ENCODE data around the gene SLC30A1. TPM values are rescaled to one million over a fixed set of nuclear protein-coding genes. Genes with fewer than 3 reads are reported as not detected.
A peak's percentile ranks its signal among the peaks of the same experiment; 100 is the strongest.

Gene SLC30A1
- total and polyA plus RNA-seq, 2 of the 13 experiments (the other 11 are each of a cell fraction or from before 2014, with no cell fraction given) = 5.9 to 24.4 TPM

DNA sequence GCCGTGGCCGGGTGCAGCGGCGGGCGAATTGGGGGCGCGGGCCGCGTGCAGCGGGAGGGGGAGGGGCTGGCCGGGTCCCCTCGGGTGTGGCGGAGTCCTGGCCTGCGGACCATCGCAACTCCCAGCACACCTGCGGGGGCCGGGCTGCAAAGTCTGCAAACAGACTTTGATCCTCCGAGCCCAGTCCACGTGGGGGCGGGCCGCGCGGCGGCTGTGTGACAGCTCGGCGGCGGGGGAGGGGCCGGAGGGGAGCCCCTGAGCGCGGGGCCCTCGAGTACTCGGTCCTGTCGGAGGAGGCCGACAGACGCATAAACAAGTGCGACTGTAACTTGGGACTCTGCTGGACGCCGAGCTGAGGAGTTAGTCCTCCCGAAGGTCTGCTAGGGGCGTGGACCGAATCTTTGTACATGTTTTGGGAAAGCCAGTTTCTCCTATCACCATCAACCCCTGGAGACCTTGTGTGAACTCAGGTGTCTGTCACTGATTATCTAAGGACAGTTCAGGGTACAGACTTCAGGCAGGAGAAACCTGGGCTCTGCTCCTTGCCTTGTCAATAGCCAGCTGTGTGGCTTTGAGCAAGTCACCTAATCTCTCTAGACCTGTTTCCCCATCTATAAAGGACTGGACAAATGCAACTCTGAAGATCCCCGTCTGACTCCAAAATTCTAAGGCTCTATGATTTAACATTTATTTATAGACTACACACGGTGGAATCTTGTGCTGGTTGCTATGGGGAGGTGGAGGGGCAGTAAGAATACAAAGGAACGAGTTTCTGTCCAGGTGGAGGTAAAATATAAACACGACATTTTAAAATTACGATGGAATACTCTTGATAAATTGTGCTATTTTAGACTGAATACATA lies 710 bp upstream of the SLC30A1 start (continued):
- TF ChIP-seq, protein P1, sequence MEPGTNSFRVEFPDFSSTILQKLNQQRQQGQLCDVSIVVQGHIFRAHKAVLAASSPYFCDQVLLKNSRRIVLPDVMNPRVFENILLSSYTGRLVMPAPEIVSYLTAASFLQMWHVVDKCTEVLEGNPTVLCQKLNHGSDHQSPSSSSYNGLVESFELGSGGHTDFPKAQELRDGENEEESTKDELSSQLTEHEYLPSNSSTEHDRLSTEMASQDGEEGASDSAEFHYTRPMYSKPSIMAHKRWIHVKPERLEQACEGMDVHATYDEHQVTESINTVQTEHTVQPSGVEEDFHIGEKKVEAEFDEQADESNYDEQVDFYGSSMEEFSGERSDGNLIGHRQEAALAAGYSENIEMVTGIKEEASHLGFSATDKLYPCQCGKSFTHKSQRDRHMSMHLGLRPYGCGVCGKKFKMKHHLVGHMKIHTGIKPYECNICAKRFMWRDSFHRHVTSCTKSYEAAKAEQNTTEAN (CRISPR knock-in tag; conservative IDR thresholded peaks at IDR 0.05) = no peak
- TF ChIP-seq MIER3 (CRISPR knock-in tag; IDR thresholded peaks at IDR 0.05; ENCODE audit: borderline replicate concordance) (no peak), NFYC (CRISPR knock-in tag; IDR thresholded peaks at IDR 0.05) (0 out of 2 replicates have a peak, but pooled peaks have one; percentile 20), HOXA7 (CRISPR knock-in tag; IDR thresholded peaks at IDR 0.05) (no peak), ZNF337 (CRISPR knock-in tag; IDR thresholded peaks at IDR 0.05; ENCODE audit: borderline replicate concordance, low read depth) (no peak), ZNF282 (IDR thresholded peaks at IDR 0.05; ENCODE audit: partially characterized antibody) (no peak), RFX3 (CRISPR knock-in tag; IDR thresholded peaks at IDR 0.05) (no peak), PAWR (CRISPR knock-in tag; IDR thresholded peaks at IDR 0.05; ENCODE audit: borderline replicate concordance) (no peak), ELF1 (CRISPR knock-in tag; IDR thresholded peaks at IDR 0.05) (no peak), CBX2 (IDR thresholded peaks at IDR 0.05; ENCODE audit: low read depth, low read length) (no peak), CBX2 (CRISPR knock-in tag; IDR thresholded peaks at IDR 0.05; ENCODE audit: low read depth) (peak; percentile 21; the same call in 1 of the 2 replicates), HOXA3 (CRISPR knock-in tag; IDR thresholded peaks at IDR 0.05) (peak; percentile 70), ZNF263 (CRISPR knock-in tag; IDR thresholded peaks at IDR 0.05) (peak; percentile 83), PHF8 (CRISPR knock-in tag; IDR thresholded peaks at IDR 0.05) (peak; percentile 33), ZNF20 (CRISPR knock-in tag; IDR thresholded peaks at IDR 0.05) (no peak), SMC3 (IDR thresholded peaks at IDR 0.05; ENCODE audit: low read length) (no peak), ZNF607 (CRISPR knock-in tag; IDR thresholded peaks at IDR 0.05; ENCODE audit: borderline replicate concordance) (no peak), MAFK (conservative IDR thresholded peaks at IDR 0.05 in 1 of 2, IDR thresholded peaks at IDR 0.05 in 1 of 2; ENCODE audit: low read length in 2 of 2) (no peak), ZFP36 (IDR thresholded peaks at IDR 0.05; ENCODE audit: borderline replicate concordance, low read depth, low read length, partially characterized antibody) (no peak), KDM1A (CRISPR knock-in tag; IDR thresholded peaks at IDR 0.05) (no peak)
- TF ChIP-seq, protein P2, sequence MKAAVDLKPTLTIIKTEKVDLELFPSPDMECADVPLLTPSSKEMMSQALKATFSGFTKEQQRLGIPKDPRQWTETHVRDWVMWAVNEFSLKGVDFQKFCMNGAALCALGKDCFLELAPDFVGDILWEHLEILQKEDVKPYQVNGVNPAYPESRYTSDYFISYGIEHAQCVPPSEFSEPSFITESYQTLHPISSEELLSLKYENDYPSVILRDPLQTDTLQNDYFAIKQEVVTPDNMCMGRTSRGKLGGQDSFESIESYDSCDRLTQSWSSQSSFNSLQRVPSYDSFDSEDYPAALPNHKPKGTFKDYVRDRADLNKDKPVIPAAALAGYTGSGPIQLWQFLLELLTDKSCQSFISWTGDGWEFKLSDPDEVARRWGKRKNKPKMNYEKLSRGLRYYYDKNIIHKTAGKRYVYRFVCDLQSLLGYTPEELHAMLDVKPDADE (CRISPR knock-in tag; IDR thresholded peaks at IDR 0.05) = no peak
- TF ChIP-seq, protein P3, sequence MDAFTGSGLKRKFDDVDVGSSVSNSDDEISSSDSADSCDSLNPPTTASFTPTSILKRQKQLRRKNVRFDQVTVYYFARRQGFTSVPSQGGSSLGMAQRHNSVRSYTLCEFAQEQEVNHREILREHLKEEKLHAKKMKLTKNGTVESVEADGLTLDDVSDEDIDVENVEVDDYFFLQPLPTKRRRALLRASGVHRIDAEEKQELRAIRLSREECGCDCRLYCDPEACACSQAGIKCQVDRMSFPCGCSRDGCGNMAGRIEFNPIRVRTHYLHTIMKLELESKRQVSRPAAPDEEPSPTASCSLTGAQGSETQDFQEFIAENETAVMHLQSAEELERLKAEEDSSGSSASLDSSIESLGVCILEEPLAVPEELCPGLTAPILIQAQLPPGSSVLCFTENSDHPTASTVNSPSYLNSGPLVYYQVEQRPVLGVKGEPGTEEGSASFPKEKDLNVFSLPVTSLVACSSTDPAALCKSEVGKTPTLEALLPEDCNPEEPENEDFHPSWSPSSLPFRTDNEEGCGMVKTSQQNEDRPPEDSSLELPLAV (CRISPR knock-in tag; conservative IDR thresholded peaks at IDR 0.05; ENCODE audit: low read depth) = no peak
- TF ChIP-seq, protein P4, sequence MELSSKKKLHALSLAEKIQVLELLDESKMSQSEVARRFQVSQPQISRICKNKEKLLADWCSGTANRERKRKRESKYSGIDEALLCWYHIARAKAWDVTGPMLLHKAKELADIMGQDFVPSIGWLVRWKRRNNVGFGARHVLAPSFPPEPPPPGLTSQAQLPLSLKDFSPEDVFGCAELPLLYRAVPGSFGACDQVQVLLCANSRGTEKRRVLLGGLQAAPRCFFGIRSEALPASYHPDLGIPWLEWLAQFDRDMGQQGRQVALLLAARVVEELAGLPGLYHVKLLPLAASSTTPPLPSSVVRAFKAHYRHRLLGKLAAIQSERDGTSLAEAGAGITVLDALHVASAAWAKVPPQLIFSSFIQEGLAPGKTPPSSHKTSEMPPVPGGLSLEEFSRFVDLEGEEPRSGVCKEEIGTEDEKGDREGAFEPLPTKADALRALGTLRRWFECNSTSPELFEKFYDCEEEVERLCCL (CRISPR knock-in tag; IDR thresholded peaks at IDR 0.05; ENCODE audit: borderline replicate concordance) = no peak
- TF ChIP-seq, protein P5, sequence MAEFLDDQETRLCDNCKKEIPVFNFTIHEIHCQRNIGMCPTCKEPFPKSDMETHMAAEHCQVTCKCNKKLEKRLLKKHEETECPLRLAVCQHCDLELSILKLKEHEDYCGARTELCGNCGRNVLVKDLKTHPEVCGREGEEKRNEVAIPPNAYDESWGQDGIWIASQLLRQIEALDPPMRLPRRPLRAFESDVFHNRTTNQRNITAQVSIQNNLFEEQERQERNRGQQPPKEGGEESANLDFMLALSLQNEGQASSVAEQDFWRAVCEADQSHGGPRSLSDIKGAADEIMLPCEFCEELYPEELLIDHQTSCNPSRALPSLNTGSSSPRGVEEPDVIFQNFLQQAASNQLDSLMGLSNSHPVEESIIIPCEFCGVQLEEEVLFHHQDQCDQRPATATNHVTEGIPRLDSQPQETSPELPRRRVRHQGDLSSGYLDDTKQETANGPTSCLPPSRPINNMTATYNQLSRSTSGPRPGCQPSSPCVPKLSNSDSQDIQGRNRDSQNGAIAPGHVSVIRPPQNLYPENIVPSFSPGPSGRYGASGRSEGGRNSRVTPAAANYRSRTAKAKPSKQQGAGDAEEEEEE (CRISPR knock-in tag; IDR thresholded peaks at IDR 0.05; ENCODE audit: borderline replicate concordance) = no peak

Data from HepG2 (cell line).